ENCODE data around the gene ZNF710. TPM values are rescaled to one million over a fixed set of nuclear protein-coding genes. Genes with fewer than 3 reads are reported as not detected.

Gene ZNF710
- total and polyA plus RNA-seq, 2 of the 8 experiments (the other 6 are each of a cell fraction or from before 2014, with no cell fraction given) = 10.5 to 24.0 TPM

DNA sequence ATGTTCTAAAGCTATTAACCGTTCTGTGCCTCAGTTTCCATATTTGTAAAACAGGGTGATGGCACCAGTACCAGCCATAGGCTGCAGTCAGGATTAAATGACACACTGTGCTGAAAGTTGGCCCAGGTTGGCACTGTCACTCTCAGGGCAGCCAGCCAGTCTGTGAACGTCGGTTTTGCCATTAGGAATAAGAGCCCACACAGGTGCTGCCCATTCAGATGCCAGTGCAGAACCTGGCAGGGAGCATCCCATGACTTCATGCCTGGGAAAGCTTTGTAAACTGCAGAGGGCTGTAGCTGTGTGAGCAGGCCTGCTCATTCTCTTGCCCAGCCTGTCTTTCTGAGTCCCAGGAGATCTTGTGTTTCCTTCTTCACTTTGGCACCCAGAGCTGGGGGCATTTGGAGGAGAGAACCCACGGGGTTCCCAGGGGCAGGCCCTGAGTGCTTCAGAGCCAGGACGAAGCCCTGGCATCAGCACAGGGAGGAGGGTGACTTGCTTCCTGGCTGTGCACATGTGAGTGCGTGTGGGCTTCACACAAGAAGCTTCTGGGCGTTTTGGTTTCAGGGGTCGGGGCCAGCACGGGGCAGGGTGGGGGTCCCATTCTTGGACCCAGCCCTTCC is 46.9 kb downstream of the ZNF710 start:
- POLR2A ChIA-PET (ENCODE audit: partially characterized antibody) = interaction anchor here (0.7 to 1.1 kb wide), 3 partner anchors 14 to 43 kb away, joined by 3 to 4 read pairs (median 3); no protein-coding TSS in a partner anchor
- TF ChIP-seq CBX5 (IDR thresholded peaks at IDR 0.05; ENCODE audit: low read depth, low read length) (no peak), BCL11A (IDR thresholded peaks at IDR 0.05; ENCODE audit: low read depth in 2 of 2, low read length in 2 of 2) (no peak), SP2 (IDR thresholded peaks at IDR 0.05; ENCODE audit: low read length) (no peak), CBX8 (IDR thresholded peaks at IDR 0.05; ENCODE audit: borderline replicate concordance, low read depth, low read length) (no peak), RNF2 (IDR thresholded peaks at IDR 0.05; ENCODE audit: borderline replicate concordance, low read depth, low read length, missing control alignments, poor library complexity, severe bottlenecking) (no peak), JUND (IDR thresholded peaks at IDR 0.05; ENCODE audit: low read length) (no peak), SIX5 (IDR thresholded peaks at IDR 0.05; ENCODE audit: low read depth, low read length) (no peak), TAF1 (IDR thresholded peaks at IDR 0.05; ENCODE audit: low read depth, low read length) (no peak), HDAC2 (IDR thresholded peaks at IDR 0.05; ENCODE audit: borderline replicate concordance in 1 of 2, low read depth in 2 of 2, low read length in 2 of 2) (no peak)

More for the DNA sequence above, 46.9 kb downstream of the ZNF710 start:
- no peak overlapping the region for H2BK5ac ChIP-seq (ENCODE audit: low read depth, low read length)
- H3K56ac ChIP-seq (replicated peaks; ENCODE audit: insufficient read length, low read depth, low read length) = no peak overlapping the region
- no peaks in the 10 kb centered on the region for H3K27me3 ChIP-seq (replicated peaks in 1 of 4; ENCODE audit: control insufficient read depth in 3 of 4, extremely low read depth in 1 of 4, insufficient read depth in 3 of 4, low read length in 3 of 4)
- peaks cover 0 to 12% (median 1%) of the 10 kb centered on the region in 4 experiments; a peak in 3 of 7 replicates for H3K4me1 ChIP-seq (replicated peaks in 1 of 4; ENCODE audit: control insufficient read depth in 3 of 4, insufficient read depth in 4 of 4, low read length in 3 of 4)
- no peak overlapping the region for H2AK5ac ChIP-seq (ENCODE audit: low read depth, low read length)
- no peaks in the 10 kb centered on the region for H3K23me2 ChIP-seq (ENCODE audit: low read depth, low read length)
- H3K27ac ChIP-seq (ENCODE audit: low read depth, low read length) = no peak overlapping the region
- H3K9me3 ChIP-seq (ENCODE audit: insufficient read depth in 2 of 2, low read depth in 1 of 2, low read length in 1 of 2) = no peaks in the 10 kb centered on the region
- no peak overlapping the region for H2BK120ac ChIP-seq (replicated peaks; ENCODE audit: low read depth, low read length)
- WGBS, 2 experiments (ENCODE audit: extremely low coverage in 1 of 2, insufficient coverage in 1 of 2, insufficient read length in 1 of 2, insufficient replicate concordance in 2 of 2, low coverage in 1 of 2, low lambda C conversion rate in 2 of 2, missing lambda C conversion rate in 1 of 2) = 91% methylated on average over 9 of the region's 9 CpGs; no CpG with 5 or more reads in 1 of the 2 experiments
- H3K79me1 ChIP-seq (ENCODE audit: low read depth, low read length) = peaks cover 16% of the 10 kb centered on the region
- CTCF ChIA-PET (ENCODE audit: partially characterized antibody) = interaction anchor here (0.7 to 2.9 kb wide), 4 partner anchors 22 to 115 kb away, joined by 3 to 9 read pairs (median 4); no protein-coding TSS in a partner anchor
- H3K18ac ChIP-seq (ENCODE audit: extremely low read depth, low read length) = no peak overlapping the region
- no peak overlapping the region for H3K14ac ChIP-seq (ENCODE audit: insufficient read length)
- no peak overlapping the region for H3K23ac ChIP-seq (ENCODE audit: insufficient read length)
- no peaks in the 10 kb centered on the region for H3K36me3 ChIP-seq (ENCODE audit: control insufficient read depth in 2 of 4, insufficient read depth in 4 of 4, low read length in 3 of 4)
- no peak overlapping the region for H2BK15ac ChIP-seq (ENCODE audit: low read length)
- H3K4me3 ChIP-seq (ENCODE audit: extremely low read depth in 1 of 4, insufficient read depth in 2 of 4, low read depth in 3 of 4, low read length in 4 of 4) = no peak overlapping the region
- DNase-seq (ENCODE audit: low read depth in 1 of 2, low spot score in 2 of 2) = no peak
- no peak overlapping the region for H2BK12ac ChIP-seq (ENCODE audit: low read depth, low read length)
- H3K79me2 ChIP-seq (ENCODE audit: control insufficient read depth in 1 of 2, insufficient read depth in 2 of 2, low read length in 2 of 2) = no peaks in the 10 kb centered on the region; a peak in 1 of 4 replicates
- no peak for FAIRE-seq
- no peak overlapping the region for H3K4ac ChIP-seq (replicated peaks; ENCODE audit: insufficient read length, low read depth, low read length)
- no peak overlapping the region for H4K8ac ChIP-seq (ENCODE audit: extremely low read depth, insufficient read depth, low read length)
- peaks cover 0 to 1% of the 10 kb centered on the region in 2 experiments for H4K20me1 ChIP-seq (replicated peaks in 1 of 2; ENCODE audit: control insufficient read depth in 1 of 2, insufficient read depth in 2 of 2, low read length in 2 of 2)
- H4K91ac ChIP-seq (replicated peaks; ENCODE audit: insufficient read length, low read length) = no peak overlapping the region
- no peak overlapping the region for H4K5ac ChIP-seq (ENCODE audit: insufficient read length, low read depth, low read length)
- H2BK20ac ChIP-seq (ENCODE audit: low read length) = no peak overlapping the region
- H3K9ac ChIP-seq (replicated peaks in 1 of 4; ENCODE audit: extremely low read depth in 1 of 4, low read depth in 3 of 4, low read length in 3 of 4) = no peak overlapping the region
- H3K4me2 ChIP-seq (ENCODE audit: insufficient read depth in 1 of 2, low read depth in 2 of 2, low read length in 2 of 2) = no peak overlapping the region
- no peak overlapping the region for H2AFZ ChIP-seq (ENCODE audit: low read length)

Measured in H1 (cell line).